Activated naive CD4-positive, alpha-beta T cell treated with Interleukin-2 at 50 U/mL for 16 hours (primary cell): ENCODE results near the gene CPLX3.
"Not testable (repeated sequence)": the region's sequence is repeated elsewhere in the genome, so short reads cannot be mapped to it uniquely, and the experiment has no call there.

Source experiments
- DNase-seq: peaks from one replicate; pipeline ENCODE4 v3.0.0-alpha.2; 2020

Gene CPLX3

DNA sequence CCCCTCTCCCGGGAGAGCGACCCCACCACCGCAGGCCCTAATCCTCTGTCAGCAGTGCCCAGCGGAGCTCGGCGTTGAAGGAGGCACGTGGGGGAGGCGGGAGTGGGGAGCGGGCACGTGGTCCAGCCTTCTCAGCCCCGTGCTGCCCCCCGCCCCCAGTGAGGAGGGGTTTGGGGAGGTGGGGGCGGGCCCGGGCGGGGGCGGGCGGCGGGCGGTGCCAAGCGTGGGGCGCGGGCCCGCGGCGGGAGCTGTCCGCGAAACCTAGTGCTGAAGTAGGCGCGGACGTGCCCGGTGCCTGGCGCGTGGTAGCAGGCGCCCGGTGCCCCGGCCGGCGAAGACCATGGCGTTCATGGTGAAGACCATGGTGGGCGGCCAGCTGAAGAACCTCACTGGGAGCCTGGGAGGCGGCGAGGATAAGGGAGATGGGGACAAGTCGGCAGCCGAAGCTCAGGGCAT is at the start of gene CPLX3:
TSS of gene CPLX3 (plus strand) at position 264 of the 456 bp plus-strand sequence. CDS start at position 341, 77 bp downstream.
- DNase-seq: peak; percentile 52

GRCh38 chr15:74776821-74777768 is 49.3 kb upstream of the CPLX3 start:
- DNase-seq: peak; percentile 53

DNA sequence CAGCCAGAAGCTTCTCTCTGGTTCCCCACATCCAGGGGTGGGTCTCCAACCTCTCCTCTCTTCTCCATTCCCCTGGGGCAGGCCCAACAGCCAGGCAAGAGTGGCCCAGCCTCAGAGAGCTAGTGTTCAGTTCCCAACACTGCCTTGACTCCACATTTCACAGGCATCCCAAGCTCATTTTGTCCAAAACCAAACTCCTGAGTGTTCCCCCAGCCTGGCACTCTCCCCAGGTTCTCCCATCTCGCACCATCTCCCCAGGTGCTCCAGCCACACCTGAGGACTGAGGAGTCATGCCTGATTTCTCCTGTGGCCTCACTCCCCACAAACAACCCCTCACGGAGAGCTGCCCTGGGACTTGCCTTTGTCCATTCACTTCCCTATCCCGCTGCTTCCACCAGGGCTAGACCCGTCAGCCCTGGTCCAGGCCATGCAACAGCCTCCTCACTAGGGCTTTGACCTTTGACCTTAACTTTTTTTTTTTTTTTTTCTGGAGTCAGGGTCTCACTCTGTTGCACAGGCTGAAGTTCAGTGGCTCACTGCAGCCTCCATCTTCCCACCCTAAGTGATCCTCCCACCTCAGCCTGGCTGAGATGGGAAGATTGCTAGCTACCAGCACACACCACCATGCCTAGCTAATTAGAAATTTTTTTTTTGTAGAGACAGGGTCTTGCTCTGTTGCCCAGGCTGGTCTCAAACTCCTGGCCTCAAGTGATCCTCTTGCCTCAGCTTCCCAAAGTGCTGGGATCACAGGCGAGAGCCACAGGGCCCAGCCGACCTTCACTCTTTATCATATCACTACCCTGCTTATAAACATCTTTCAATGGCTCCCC is 48.4 kb upstream of the CPLX3 start:
- no peak for DNase-seq

DNA sequence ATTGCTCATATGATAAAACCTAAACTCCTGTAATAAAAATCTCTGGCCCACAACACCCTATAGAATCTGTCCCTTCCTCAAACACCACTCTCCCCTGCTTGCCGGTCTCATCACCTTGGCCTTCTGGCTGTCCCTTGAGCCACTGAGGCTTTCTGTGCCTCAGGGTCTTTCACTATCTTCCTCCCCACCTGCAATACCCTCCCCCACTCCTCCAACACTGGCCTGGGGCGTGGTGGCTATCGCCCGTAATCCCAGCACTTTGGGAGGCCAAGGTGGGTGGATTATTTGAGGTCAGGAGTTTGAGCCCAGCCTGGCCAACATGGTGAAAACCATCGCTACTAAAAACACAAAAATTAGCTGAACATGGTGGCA is 47.8 kb upstream of the CPLX3 start:
- no peak for DNase-seq

GRCh38 chr15:74779162-74779648 is 47.2 kb upstream of the CPLX3 start:
- no peak for DNase-seq

- DNase-seq: peak; percentile 53
Observed at GRCh38 chr15:74780523-74781430, 45.6 kb upstream of the CPLX3 start.

DNA sequence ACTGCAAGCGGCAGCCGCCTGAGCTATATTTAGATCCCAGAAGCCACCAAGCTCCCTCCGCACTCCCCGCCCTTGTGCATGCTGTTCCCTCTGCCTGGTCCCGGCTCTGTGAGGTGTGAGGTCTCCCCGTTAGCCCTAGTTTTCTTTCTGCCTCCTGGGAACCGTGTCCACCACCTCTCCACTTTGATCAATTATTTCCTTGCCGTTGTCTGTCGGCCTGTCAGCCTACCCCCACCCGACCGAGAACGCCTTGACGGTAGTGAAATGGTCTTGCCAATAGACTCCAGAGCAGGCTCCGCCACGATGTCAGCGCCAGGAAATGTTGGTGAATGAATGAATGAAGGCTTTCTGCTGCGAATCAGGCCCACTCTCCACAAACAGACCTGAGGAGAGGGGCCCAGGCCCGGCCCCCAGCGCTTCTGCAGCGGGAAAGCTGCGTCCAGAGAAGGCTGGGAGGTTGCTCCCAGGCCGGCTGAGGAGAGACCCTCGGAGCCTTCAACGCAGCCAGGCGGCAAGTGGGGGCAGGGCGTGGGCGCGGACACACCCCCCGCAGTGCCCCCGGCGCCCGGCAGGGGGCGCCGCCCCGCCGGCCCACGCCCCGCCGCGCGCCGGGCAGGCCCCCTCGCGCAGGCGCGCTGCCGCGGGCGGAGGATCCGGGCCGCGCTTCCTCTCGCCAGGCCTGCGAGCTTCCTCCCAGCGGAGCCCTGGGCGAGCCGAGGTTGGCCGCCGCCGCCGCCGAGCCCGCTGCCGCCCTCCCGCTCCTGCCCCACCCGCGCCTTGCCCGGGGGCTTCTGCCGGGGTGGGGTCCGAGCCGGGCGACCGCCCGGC is 44.8 kb upstream of the CPLX3 start, which contains the start of gene CSK:
TSS of gene CSK (plus strand) at position 650 of the 828 bp plus-strand sequence. CDS start 16,218 bp downstream, outside the sequence.
- DNase-seq: peak; percentile 78

GRCh38 chr15:74782259-74783071 is 44.0 kb upstream of the CPLX3 start:
- peak; percentile 66 for DNase-seq

DNA sequence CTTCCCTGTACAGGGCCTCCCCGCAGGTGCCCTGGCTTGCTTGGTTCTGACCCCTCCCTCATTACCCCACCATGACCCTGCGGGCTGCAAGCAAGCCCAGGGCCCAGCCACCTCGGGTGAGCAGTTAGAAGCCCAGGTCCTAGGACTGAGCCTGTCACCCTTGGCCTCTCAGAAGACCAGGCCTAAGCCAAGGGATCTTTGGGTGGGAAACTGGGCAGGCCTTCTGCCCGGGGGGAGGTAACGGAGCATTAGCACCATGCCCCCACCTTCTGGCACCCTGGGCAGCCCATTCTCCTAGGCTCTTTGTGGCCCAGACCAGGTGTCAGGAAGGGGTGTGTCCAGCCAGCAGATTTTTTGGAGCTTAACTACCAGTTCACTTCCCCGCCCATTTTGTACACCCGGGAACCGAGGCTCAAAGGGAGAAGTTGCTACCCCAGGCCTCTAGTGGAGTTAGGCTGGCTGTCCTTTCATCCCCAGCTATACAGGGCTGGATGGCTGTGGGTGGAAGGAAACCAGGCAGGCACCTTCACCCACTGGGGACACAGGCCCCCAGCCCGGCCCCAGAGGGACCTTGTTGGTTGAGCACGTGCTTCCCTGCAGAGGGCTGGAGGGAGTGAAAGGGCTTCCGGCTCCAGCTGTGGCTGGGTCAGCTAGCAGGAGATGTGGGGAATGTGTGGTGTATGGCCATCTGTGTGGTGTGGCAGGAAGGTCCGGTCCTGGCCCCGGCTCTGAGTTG is 43.2 kb upstream of the CPLX3 start:
- DNase-seq: no peak

- no peak for DNase-seq
Observed at GRCh38 chr15:74783808-74784175, 42.6 kb upstream of the CPLX3 start.

DNA sequence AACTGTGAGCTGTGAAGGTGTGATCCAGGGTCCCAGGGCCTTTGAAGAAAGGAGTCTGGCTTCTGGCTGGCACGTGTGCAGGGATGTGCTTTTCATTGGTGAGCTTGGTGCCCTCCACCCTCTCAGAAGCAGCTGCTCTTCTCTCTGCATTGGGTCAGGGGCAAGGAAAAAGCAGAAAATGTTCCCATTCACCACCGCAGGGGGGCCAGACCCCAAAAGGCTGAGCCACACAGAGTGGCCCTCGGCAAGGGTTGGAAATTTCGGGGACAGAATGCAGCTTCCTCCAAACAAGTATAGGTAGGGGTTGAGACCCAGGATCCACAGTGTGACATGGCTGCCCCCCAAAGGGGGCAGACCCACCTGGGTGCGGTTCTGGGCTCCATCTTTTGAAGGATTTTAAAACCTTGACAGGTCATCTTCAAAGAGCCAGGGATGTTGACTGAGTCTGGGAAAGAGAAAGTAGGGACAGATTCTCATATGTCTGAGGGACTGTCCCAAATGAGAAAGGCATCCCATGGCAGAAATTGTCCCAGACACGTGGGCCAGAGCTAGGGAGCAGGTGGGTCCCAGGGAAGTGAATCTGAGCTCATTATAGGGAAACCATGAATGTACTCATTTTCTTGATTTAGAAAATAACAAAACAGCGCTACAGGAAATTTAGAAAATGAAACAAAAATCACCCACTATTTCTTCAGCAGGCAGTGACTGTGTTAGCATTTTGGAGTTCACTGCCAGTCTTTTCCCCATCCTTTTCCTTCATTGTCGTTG is 41.8 kb upstream of the CPLX3 start:
- DNase-seq: no peak

- no peak for DNase-seq
Observed at GRCh38 chr15:74785194-74786032, 41.0 kb upstream of the CPLX3 start.

GRCh38 chr15:74786081-74786480 is 40.3 kb upstream of the CPLX3 start:
- DNase-seq: not testable (repeated sequence)

DNA sequence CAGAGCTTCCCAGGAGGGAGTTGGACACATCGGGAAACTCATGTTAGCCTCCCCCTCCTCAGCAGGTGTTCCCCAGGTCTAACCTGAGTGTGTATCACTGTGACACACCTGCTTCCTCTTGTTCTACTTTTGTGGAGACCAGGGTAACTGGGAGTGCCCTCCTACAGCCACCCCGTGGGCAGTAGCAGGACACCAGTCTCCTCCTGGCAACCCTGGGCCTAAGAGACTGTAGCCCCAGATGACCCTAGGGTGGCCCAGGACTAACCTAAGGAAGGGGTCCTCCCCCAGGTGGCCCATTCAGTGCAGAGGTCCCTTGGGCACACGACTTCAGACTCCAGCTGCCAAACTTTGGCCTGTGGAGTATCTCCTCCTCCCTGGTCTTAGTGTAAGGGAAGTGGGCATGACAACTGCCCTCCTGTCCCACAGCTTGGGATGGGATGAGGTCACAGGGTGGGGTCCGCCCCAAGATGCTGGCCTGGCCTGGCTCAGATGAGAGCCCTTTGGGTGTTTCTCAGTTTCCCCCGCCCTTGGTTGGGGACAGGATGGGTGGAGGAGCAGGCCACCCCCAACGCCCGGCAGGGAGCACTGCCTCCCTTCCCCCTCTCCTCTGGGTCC is 39.8 kb upstream of the CPLX3 start:
- DNase-seq: no peak

- DNase-seq: peak; percentile 92
Observed at GRCh38 chr15:74787251-74788041, 39.0 kb upstream of the CPLX3 start.

GRCh38 chr15:74788042-74788682 is 38.3 kb upstream of the CPLX3 start:
- no peak for DNase-seq
